Activated CD4-positive, alpha-beta T cell treated with anti-CD3 and anti-CD28 coated beads, Interleukin-2, Interleukin-6, amounts not matched to agents 100 ng/mL and 50 ng/mL, durations not matched to agents 16 hours and 8 hours (primary cell): ENCODE results near the gene GET3.
"Not testable (repeated sequence)": the region's sequence is repeated elsewhere in the genome, so short reads cannot be mapped to it uniquely, and the experiment has no call there.

Experiments
- DNase-seq: peaks from one replicate; pipeline ENCODE4 v3.0.0-alpha.2; 2020

Gene GET3

DNA sequence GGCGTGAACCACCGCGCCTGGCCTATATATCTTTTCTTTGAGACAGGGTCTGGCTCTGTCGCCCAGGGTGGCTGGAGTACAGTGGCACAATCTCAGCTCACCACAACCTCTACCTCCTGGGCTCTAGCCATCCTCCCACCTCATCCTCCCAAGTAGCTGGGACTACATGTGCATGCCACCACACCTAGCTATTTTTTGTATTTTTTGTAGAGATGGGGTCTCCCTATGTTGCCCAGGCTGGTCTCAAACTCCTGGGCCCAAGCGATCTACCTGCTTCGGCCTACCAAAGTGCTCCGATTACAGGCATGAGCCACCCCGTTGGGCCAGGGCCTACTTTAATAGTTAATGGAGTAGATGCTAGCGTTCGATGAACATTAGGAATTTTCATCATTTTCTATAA, 17.0 kb upstream of the GET3 start:
- no peak for DNase-seq

DNA sequence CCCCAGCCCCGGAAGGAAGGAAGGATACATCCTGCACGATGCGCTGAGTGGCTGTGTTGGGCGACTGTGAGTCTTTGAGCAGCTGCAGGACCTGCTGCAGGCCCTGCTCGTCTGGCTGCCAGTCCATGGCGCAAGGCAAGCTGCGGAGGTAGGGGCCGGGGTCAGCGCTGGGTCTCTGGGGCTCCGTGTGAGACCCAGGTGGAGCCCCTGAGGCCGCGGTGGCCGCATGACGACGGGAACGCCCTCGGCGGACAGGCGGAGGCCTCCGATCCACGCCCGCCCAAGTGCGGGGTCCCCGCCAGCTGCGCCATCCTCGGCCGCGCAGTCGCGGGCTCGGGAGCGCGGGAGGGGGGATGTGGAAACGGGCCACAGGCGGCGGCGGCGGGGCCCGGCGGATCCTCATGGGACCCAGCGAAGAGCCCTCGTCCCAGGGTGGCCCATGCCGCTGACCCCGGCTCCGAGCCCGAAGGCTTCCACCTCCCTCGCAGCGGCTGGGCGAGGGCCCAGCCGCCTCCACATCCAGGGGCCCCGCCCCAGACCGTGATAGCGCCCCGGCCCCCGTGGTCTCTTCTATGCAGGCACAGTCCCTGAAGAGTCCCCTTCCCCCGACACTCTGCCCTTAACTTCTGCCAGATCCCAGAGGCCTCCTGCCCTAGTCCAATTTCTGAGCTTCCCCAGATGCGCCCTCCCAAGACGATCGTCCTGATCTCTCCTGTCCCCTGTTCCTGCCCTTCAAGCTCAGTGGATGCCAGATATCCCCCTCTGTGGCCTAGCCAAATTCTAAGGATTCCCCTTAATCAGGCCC, 16.2 kb upstream of the GET3 start:
- DNase-seq, result peak; percentile 44

DNA sequence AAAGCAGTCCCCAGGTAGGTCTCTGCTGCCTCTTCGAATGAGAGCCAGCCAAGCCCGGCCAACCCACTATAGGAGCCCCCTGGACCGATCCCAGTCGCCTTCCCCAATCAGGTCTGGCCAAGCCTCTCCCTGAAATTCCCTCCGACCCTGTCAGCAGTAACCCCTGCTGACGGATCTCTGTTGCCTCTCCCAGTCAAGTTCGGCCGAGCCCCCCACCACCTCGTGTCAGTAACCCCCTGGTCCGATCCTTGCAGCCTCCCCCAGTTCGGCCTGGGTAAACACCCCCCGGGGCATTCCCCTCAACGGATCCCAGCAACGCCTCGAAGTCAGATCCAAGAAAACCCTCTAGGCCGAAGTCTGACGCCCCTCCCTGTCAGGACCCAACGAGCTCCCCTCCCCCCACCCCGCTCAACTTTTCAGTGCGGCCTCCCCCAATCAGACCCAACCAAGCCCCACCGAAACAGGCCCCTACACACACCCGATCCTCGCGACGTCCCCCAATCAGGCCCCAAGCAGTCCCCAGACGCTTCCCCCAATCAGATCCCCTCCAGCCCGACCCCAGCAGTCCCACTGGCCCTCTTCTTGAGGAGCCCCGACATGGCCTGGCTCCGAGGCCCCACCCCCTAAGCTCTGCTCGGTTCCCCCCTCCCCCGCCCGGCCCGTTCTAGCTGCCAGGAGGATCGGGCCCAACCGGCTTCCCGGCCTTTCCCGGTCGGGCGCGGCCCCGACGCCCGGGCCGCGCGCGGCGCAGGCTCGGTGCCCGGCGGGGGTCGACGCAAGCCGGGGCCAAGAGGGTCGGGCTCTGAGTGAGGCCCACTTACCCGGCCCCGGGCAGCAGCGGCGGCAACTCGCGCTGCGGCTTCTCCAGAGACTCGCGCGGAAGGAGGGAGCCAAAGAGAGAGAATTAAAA, 15.4 kb upstream of the GET3 start:
- peak; percentile 63 for DNase-seq

DNA sequence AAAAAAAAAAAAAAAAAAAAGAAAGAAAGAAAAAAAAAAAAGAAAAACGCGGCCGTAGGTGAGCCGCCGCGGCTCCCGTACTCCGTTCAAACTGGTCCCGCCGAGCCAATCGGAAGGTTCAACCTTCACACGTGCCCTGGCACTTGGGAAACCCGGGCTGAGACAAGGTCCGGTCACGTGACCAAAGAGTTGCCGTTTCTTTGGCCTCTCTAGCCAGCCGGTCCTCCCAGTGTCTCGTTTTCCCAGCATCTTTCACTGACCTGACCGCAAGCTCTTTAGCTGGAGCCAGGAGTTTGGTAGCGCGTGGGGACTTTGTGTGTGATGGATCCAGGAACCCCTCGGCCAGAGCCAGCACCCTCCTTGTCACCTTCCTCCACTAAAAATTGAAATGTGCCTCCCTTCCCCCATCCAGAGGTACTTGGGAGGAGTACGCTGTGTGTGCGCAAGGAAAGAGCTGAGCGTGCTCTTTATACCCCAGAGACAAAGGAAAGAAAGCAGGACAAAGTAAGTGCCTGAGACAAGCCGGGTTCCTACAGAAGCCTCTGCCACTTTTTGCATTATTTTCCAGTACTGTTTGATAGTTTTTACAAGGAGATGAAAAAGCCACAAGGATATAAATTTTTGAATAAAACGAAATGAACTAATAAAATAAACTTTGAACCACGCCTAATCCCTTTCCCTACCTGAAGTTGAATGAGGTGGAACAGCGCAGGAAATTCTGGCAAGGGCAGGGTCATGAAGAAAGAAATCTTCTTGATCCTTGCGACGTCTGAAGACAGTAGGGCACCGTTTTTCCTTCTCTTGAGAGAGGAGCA, 14.5 kb upstream of the GET3 start:
- peak; percentile 97 for DNase-seq

DNA sequence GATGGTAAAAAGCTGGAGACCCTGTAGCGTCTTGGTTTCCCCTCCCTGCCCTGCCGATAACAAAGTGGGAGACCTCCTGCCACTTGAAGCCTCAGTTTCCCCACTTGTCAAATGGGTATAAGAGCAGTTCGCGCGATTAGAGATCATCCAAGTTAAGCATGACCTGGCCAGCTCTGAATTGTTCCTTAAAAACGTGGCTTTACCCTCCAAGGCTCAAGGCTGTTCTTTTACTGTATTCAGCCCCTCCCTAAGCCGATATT, 14.0 kb upstream of the GET3 start:
- peak; percentile 28 for DNase-seq

DNA sequence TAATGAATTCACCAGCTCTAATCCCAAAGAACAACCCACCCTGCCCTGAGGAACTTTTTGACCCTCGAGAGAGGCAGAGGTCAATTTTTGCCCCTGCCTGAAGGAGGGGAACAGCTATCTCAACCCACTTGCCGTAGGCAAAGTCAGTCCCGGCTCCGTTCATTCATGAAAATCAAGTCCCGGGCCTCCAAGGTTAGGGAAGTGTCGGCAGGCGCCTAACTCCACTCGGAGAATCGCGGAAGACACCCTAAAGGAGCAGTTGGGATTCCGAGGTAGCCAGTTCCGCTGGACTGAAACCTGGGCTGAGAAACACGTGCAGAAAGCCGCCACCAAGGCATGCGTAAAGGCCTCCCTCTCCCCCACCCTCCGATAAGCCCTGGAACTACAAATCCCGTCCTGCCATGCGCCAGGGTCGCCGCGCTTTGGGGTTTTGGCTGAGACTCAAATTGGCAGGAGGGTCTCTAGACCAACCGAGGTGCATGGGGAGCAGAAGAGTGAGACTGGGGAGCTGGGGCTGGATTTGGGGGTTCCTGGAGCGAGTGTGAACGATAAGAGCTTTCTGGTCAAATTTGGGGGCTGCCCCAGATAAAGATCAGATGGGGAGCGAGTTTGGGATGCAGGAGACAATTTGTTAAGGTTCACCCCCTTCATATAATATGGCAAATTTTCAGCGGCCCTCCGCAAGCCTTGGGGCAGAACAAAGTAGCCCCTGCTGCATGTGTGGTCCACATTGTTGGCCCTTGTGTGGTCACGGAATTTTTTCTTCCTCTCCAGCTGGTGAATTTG, 13.5 kb upstream of the GET3 start, which contains the start of gene TNPO2:
TSS of gene TNPO2 (minus strand) at position 292 of the 786 bp plus-strand sequence. CDS start 2,955 bp downstream, outside the sequence.
- peak; percentile 89 for DNase-seq

- not testable (repeated sequence) for DNase-seq
Measured at GRCh38 chr19:12725612-12726011, 11.7 kb upstream of the GET3 start.

GRCh38 chr19:12726988-12727316, 10.3 kb upstream of the GET3 start:
- DNase-seq, result no peak

DNA sequence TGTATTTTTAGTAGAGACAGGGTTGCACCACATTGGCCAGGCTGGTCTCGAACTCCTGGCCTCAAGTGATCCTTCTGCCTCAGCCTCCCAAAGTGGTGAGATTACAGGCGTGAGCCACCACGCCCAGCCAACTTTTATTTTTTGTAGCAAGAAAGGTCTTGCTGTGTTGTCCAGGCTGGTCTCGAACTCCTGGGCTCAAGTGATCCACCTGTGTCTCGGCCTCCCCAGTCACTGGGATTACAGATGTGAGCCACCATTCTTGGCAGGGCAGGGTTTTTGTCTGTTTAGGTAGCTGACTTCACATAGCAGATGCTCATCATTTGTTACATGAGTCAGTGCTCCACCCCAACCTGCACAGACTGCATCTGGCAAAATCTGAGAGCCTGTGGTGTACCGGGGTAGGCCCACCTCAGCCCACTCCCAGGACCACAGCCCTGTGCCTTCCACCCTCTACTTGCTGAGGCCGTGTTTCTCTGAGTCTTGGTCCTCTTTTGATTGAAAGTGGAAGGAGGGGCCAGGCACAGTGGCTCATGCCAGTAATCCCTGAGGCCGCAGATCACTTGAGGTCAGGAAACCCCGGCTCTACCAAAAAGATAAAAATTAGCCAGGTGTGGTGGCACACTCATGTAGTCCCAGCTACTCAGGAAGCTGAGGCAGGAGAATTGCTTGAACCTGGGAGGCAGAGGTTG, 9.4 kb upstream of the GET3 start:
- no peak for DNase-seq

DNA sequence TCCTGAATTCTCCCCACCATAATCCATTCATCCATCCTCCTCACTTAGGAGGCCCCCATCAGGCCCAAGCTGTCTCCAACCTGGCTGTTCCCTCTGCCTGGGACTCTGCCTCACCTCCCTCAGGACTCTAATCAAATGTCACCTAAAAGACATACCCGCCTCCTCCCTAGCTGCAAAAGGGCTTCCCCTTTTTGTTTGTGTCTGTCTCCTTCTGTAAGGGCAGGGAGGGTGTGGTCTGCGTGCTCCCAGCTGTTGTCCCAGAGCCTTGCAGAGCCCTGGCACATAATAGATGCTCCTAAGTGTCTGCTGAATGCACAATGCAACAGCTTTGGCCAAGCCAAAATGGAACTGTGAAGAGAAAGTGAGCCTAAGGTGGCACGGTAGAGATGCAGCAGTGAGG, 7.2 kb upstream of the GET3 start:
- DNase-seq, result no peak

GRCh38 chr19:12731337-12731736, 6.0 kb upstream of the GET3 start:
- no peak for DNase-seq

GRCh38 chr19:12733369-12734214, 3.7 kb upstream of the GET3 start:
- DNase-seq, result peak; percentile 80

DNA sequence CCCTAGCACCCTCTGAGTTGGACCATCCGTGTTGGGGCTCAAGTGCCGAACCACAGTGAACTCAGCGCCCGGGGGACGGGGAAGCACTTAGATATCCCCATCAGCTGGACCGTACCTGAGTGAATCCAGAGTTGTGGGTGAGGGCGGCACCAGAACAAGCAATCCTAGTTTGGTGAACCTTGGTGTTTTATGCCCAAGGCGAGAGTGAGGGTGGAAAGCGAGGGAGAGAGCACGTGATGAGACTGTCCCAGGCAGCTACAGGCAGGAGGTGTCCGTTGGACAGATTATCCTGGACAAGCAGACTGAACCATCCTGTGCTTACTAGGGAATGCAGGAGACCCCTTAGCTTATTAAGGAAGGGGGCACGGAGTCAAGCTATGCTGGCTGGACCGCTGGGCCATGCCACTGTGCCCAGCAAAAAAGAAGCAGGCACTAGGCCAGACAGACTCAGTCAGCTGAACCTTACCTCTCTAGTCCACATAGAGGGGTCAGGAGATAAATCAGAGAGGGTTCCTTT, 596 bp downstream of the GET3 start:
- DNase-seq, result no peak

DNA sequence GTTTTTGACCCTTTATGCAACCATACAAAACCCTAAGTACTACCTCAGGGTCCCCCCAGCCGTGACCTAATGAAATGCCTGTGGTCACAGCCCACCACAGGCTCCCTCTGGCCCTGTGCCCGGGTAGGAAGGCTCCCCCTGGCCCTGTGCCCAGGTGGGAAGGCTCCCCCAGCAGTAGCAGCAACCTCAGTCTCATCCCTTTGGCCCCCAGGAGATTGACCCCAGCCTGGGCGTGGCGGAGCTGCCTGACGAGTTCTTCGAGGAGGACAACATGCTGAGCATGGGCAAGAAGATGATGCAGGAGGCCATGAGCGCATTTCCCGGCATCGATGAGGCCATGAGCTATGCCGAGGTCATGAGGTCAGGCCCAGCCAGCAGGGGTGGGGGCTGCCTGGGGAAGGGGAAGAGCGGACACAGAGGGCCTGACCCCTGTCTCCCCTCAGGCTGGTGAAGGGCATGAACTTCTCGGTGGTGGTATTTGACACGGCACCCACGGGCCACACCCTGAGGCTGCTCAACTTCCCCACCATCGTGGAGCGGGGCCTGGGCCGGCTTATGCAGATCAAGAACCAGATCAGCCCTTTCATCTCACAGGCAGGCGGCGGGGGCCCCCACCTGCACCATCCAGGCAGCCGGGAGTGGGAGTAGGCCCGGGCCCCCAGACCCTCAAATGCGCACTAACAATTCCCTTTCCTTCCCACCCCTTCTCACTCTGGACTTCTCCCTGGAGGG, 8.0 kb downstream of the GET3 start:
- DNase-seq, result no peak

GRCh38 chr19:12748489-12748888, 11.2 kb downstream of the GET3 start:
- no peak for DNase-seq

DNA sequence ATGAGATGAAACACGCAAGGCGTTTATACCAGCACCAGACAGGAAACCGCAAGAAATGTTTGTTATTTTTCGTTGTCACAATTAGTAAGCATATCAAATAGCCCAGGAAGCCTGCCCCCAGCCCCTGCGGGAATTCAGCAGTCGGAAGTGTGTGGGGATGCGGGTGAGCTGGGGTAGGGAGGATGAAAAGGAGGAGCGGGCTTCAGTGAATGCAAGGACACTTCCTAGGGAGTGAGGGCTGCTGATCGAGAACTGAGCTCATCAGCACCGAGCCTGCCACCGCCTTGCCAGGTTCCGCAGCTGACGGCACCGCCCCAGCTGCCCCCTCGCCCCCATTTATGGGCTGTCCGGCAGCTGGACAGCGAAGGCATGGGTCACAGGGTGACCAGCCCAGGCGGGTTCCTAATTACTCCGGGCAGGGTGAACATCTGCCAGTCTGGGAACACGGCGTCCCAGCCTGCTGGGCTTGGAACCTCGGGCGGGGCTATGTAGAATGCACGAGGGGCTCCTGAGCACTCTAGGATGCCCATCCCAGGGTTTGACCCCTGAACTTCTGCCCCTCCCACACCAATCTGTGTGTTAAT, 12.7 kb downstream of the GET3 start:
- DNase-seq, result no peak

- no peak for DNase-seq
Measured at GRCh38 chr19:12750851-12751250, 13.6 kb downstream of the GET3 start.

DNA sequence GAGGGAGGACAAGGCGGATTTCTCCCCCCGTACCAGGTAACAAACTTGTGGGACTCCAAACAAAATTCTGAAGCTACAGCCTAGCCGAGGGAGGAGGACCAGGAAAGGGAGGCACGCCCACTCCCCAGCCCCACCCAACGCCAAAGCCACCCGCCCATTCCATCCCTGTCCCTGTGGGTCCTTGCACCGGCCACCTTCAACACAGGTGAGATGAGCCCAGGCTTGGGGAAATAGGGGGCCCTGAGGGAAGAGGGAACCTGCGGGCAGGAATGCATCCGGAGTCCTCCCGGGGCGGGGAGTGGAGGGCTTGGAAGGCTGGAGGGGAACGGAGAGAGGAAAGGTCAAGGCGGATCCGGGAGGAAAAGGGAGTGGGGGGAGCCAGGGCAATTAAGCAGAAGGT, 14.3 kb downstream of the GET3 start, which contains the start of gene BEST2:
TSS of gene BEST2 (plus strand) at position 157 of the 400 bp plus-strand sequence. CDS start 802 bp downstream, outside the sequence.
- no peak for DNase-seq

DNA sequence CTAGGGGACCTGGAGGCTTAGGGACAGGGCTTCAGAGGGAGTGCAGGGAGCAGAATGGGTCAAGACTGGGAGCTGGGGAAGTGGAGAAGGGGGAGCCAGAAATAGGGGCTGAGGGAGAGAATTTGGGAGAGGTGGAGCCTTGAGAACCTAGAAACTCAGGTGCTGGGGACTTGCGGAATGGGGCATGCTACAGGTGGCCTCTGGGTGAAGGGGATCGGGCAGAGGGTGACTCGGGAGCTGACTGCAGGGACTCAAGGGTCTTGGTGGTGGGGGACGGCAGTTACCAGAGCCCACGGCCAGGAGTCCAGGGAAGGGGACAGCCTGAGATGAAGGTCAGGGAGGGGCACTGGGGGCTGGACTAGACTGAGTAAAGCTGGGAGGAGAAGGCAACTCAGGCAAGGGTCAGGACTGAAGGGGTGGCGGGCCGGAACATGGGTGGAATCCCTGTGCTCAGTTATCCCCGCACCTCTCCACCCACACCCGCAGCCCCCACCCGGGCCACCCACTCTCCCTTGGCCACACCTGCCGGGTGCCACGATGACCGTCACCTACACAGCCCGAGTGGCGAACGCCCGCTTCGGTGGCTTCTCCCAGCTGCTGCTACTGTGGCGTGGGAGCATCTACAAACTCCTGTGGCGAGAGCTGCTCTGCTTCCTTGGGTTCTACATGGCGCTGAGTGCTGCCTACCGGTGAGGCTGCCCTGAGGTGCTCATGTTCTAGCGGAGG, 14.9 kb downstream of the GET3 start:
- no peak for DNase-seq
